Brain microvascular endothelial cell (primary cell): ENCODE data around the gene SMAD7.

Experiments used
- DNase-seq: peaks from one replicate; pipeline ENCODE4 v3.0.0-alpha.2; 2020
- H3K27ac ChIP-seq: fragments of 250-450 bp; sonication (Bioruptor Pico); 2 replicates; pipeline ENCODE4 v1.5.1; 2020; ENCODE audit warnings: mild to moderate bottlenecking, moderate library complexity
- H3K27me3 ChIP-seq: fragments of 250-450 bp; sonication (Bioruptor Pico); replicated peaks from 2 replicates; pipeline ENCODE4 v1.5.1; 2020; ENCODE audit warnings: mild to moderate bottlenecking
- H3K36me3 ChIP-seq: fragments of 250-450 bp; sonication (Bioruptor Pico); replicated peaks from 2 replicates; pipeline ENCODE4 v1.5.1; 2020; ENCODE audit warnings: mild to moderate bottlenecking
- H3K4me3 ChIP-seq: 2 replicates; pipeline ENCODE4 v1.5.1; 2011; ENCODE audit warnings: low read depth, mild to moderate bottlenecking, control low read depth, low read length, moderate library complexity
- CTCF ChIP-seq: IDR thresholded peaks from 2 replicates; pipeline ENCODE4 v1.5.1; 2011; ENCODE audit warnings: low read depth, mild to moderate bottlenecking, moderate library complexity, low read length, control low read depth, inconsistent platforms; ENCODE audit errors: missing control alignments
- in situ Hi-C: cut with HindIII; loops from 2 replicates; pipeline ENCODE4 v1.10.0; 2017; ENCODE audit warnings: low sequenced_read_pairs, low pct_ligation_motif_present

SMAD7 gene

GRCh38 chr18:48929212-48929612 is 21.6 kb downstream of the SMAD7 start:
- Histone ChIP-seq H3K27ac (peak overlapping the region; percentile 97), H3K27me3 (no peaks in the 10 kb centered on the region), H3K4me3 (no peak overlapping the region), H3K36me3 (peaks cover 8% of the 10 kb centered on the region)
- in situ Hi-C loops: no loop called here
- no peak for TF ChIP-seq CTCF
- DNase-seq: no peak

- TF ChIP-seq CTCF: no peak
- in situ Hi-C loops: no loop called here
- Histone ChIP-seq H3K27me3 (no peaks in the 10 kb centered on the region), H3K36me3 (peaks cover 9% of the 10 kb centered on the region), H3K27ac (peak overlapping the region; percentile 97), H3K4me3 (no peak overlapping the region)
- DNase-seq: no peak
Observed at GRCh38 chr18:48928787-48929186, 22.0 kb downstream of the SMAD7 start.

GRCh38 chr18:48927286-48928080 is 23.3 kb downstream of the SMAD7 start:
- in situ Hi-C loops: no loop called here
- Histone ChIP-seq H3K36me3 (peaks cover 14% of the 10 kb centered on the region), H3K4me3 (no peak overlapping the region), H3K27me3 (no peaks in the 10 kb centered on the region), H3K27ac (no peak overlapping the region)
- TF ChIP-seq CTCF: no peak
- DNase-seq: no peak

GRCh38 chr18:48926420-48926857 is 24.3 kb downstream of the SMAD7 start:
- Histone ChIP-seq H3K4me3 (no peak overlapping the region), H3K27ac (no peak overlapping the region), H3K27me3 (no peaks in the 10 kb centered on the region), H3K36me3 (peaks cover 11% of the 10 kb centered on the region)
- DNase-seq: no peak
- TF ChIP-seq CTCF: no peak
- in situ Hi-C loops: no loop called here

- no peak for DNase-seq
- no peak for TF ChIP-seq CTCF
- no peak overlapping the region for H3K27ac ChIP-seq
- no peak overlapping the region for H3K4me3 ChIP-seq
- in situ Hi-C loops: no loop called here
- H3K36me3 ChIP-seq: peaks cover 20% of the 10 kb centered on the region
- H3K27me3 ChIP-seq: no peaks in the 10 kb centered on the region
Observed at GRCh38 chr18:48925491-48925780, 25.3 kb downstream of the SMAD7 start.
